KBM-7 (cell line): ENCODE data around the gene OR2V1.
"Not testable (repeated sequence)": the region's sequence is repeated elsewhere in the genome, so short reads cannot be mapped to it uniquely, and the experiment has no call there.

Experiments used
- DNase-seq: peaks from one replicate; pipeline ENCODE4 v3.0.0-alpha.2; 2015
- in situ Hi-C: fragments of 300-500 bp; cut with MboI; formaldehyde crosslinking; loops from 2 replicates; pipeline ENCODE4 v1.14.3; 2020; ENCODE audit warnings: low sequenced_read_pairs, low pct_unique_long_range_greater_than_20kb, mixed read lengths

Gene OR2V1

GRCh38 chr5:181130832-181131496, at the start of gene OR2V1:
Gene OR2V1, minus strand, starts transcription at chr5:181131169. Its CDS starts 5,865 bp downstream, at chr5:181125304.
- in situ Hi-C loops: no loop called here
- no peak for DNase-seq

GRCh38 chr5:181177559-181177958, 46.6 kb upstream of the OR2V1 start:
- in situ Hi-C loops, DNase-seq: not testable (repeated sequence)

GRCh38 chr5:181176254-181176952, 45.4 kb upstream of the OR2V1 start:
- no peak for DNase-seq
- in situ Hi-C loops: no loop called here

- peak; percentile 88 for DNase-seq
- in situ Hi-C loops: loop anchor here (5.0 kb wide), 1 partner anchor 301 kb away; no protein-coding TSS in a partner anchor
Measured at GRCh38 chr5:181173420-181174342, 42.7 kb upstream of the OR2V1 start.

- DNase-seq: peak; percentile 84
- in situ Hi-C loops: loop anchor here (5.0 kb wide), 1 partner anchor 301 kb away; no protein-coding TSS in a partner anchor
Measured at GRCh38 chr5:181173027-181173419, 42.1 kb upstream of the OR2V1 start.

- in situ Hi-C loops: loop anchor here (5.0 kb wide), 1 partner anchor 299 kb away; no protein-coding TSS in a partner anchor
- DNase-seq: no peak
Measured at GRCh38 chr5:181171782-181172181, 40.8 kb upstream of the OR2V1 start.

- in situ Hi-C loops: loop anchor here (5.0 kb wide), 1 partner anchor 299 kb away; no protein-coding TSS in a partner anchor
- no peak for DNase-seq
Measured at GRCh38 chr5:181170996-181171395, 40.0 kb upstream of the OR2V1 start.

GRCh38 chr5:181170237-181170825, 39.4 kb upstream of the OR2V1 start:
- DNase-seq: no peak
- in situ Hi-C loops: loop anchor here (5.0 kb wide), 1 partner anchor 298 kb away; no protein-coding TSS in a partner anchor

- not testable (repeated sequence) for DNase-seq
- in situ Hi-C loops: loop anchor here (5.0 kb wide), 1 partner anchor 297 kb away; no protein-coding TSS in a partner anchor
Measured at GRCh38 chr5:181169459-181170236, 38.7 kb upstream of the OR2V1 start.

GRCh38 chr5:181168595-181169118, 37.7 kb upstream of the OR2V1 start:
- in situ Hi-C loops: no loop called here
- DNase-seq: no peak

GRCh38 chr5:181167814-181168488, 37.0 kb upstream of the OR2V1 start:
- DNase-seq: peak; percentile 54

GRCh38 chr5:181166812-181167733, 36.1 kb upstream of the OR2V1 start:
- no peak for DNase-seq
- in situ Hi-C loops: no loop called here

More at GRCh38 chr5:181167814-181168488, 37.0 kb upstream of the OR2V1 start:
- in situ Hi-C loops: no loop called here

GRCh38 chr5:181164076-181164952, 33.3 kb upstream of the OR2V1 start:
- in situ Hi-C loops: no loop called here

GRCh38 chr5:181163487-181164075, 32.6 kb upstream of the OR2V1 start:
- DNase-seq: peak; percentile 34
- in situ Hi-C loops: no loop called here

More at GRCh38 chr5:181164076-181164952, 33.3 kb upstream of the OR2V1 start:
- no peak for DNase-seq

- no peak for DNase-seq
- in situ Hi-C loops: no loop called here
Measured at GRCh38 chr5:181161534-181162175, 30.7 kb upstream of the OR2V1 start.
